ENCODE measurements around the gene KCNC1.
A peak's percentile ranks its signal among the peaks of the same experiment; 100 is the strongest.

The KCNC1 gene

DNA sequence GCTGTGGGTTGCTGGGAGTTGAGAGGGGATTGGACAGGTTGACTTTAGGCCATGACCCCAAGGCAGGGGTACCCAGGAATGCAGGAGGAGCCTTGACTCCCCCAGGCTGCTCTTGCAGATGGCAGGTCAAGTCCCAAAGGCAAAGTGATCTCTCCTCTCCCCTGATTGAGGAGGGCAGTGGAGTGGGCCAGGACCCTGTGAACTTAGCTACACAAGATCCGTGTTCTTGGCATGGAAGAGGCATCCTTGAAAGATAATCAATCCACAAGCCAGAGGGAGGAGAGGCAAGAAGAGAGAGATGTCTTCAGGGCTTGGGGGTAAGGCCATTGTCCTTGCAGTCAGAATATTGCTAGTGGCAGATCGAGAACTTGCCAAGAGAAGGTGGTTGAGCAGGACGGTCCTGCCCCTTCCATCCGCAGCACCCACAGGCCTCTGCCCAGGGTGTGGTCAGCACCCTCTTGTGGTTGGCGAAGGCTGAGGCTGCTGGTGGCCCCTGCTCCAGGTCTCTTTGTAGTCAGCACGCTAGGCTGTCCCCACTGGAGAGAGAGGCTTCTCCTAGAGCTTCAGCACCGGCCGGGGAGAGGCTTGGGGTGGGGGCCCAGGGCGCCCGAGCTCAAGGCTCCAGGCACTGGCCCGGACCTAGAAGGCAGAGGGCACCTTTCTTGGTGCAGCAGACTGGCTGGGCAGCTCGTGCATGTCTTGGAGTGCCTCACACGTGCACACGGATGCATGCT, 45.4 kb downstream of the KCNC1 start:
- Histone ChIP-seq H3K36me3 (ENCODE audit: insufficient read depth, low read length) (no peaks in the 10 kb centered on the region), H3K27me3 (ENCODE audit: control insufficient read depth, insufficient read depth, low read length) (peaks cover 27% of the 10 kb centered on the region), H3K4me2 (ENCODE audit: low read length) (no peak overlapping the region), H3K4me1 (ENCODE audit: control insufficient read depth, insufficient read depth, low read length) (no peaks in the 10 kb centered on the region), H3K9ac (ENCODE audit: low read depth, low read length) (no peak overlapping the region), H3K9me3 (replicated peaks; ENCODE audit: low read length) (no peaks in the 10 kb centered on the region), H3K4me3 (ENCODE audit: low read length) (no peak overlapping the region)

DNA sequence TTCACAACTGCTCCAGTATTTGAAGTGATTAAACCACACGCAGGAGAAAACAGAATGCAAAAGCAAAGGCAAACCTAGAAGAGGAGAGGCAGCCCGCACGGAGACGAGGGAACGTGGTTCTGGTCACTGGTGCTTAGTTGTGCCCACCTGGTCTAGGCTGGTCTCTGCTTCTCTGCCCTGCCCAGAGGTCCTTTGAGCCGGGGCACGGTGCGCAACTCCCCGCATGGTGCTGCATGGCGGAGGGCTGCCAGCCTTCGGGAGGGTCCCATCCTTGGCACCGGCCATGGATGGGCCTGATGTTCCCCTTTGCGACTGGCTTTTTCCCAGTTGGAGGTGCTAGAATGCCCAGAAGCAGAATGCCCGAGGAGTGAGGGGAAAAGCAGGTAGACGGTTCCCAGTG, 46.1 kb downstream of the KCNC1 start:
- no peak overlapping the region for H3K4me3 ChIP-seq (ENCODE audit: low read length)
- no peaks in the 10 kb centered on the region for H3K36me3 ChIP-seq (ENCODE audit: insufficient read depth, low read length)
- H3K9ac ChIP-seq (ENCODE audit: low read depth, low read length) = no peak overlapping the region
- no peaks in the 10 kb centered on the region for H3K4me1 ChIP-seq (ENCODE audit: control insufficient read depth, insufficient read depth, low read length)
- no peak overlapping the region for H3K4me2 ChIP-seq (ENCODE audit: low read length)
- H3K9me3 ChIP-seq (replicated peaks; ENCODE audit: low read length) = no peaks in the 10 kb centered on the region
- peaks cover 27% of the 10 kb centered on the region for H3K27me3 ChIP-seq (ENCODE audit: control insufficient read depth, insufficient read depth, low read length)

DNA sequence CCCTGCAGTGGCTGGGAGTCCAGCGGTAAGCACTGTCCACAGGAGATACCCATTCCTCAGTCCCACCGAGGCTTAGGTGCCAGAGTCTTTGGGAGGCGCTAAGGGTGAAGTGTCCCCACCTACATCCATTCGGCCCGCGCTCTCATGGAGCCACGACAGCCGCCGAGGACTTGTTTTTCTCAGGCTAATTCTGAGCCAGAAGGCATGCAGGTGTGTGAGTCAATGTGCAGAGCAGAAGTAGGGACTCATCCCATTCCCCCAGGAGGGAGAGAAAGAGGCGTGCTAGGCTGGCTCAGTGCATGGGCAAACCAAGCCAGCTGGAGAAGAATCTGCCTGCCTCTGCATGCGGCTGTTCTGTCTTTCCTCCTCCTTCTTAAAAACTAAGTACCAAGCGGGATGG, 46.6 kb downstream of the KCNC1 start:
- Histone ChIP-seq H3K36me3 (ENCODE audit: insufficient read depth, low read length) (no peaks in the 10 kb centered on the region), H3K27me3 (ENCODE audit: control insufficient read depth, insufficient read depth, low read length) (peaks cover 27% of the 10 kb centered on the region), H3K4me3 (ENCODE audit: low read length) (no peak overlapping the region), H3K9me3 (replicated peaks; ENCODE audit: low read length) (no peaks in the 10 kb centered on the region), H3K4me2 (ENCODE audit: low read length) (no peak overlapping the region), H3K9ac (ENCODE audit: low read depth, low read length) (no peak overlapping the region), H3K4me1 (ENCODE audit: control insufficient read depth, insufficient read depth, low read length) (peaks cover 2% of the 10 kb centered on the region)

DNA sequence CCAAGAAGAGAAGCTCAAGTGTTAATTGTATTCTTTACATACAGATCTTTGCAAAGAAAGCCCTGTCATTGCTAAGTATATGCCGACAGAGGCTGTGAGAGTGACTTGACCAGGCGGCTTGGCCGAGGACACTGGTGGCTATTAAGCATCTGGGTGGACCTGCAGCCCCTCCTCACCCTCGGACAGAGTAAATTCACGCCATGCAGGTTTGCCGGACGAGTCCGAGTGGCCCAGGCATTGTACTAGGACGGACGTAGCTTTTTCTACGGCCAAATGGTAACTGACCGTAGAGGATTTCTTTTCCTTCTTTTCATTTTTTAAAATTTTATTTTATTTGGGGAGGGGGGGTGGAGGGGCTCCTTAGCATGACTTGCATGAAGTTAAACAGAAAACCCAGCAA, 47.0 kb downstream of the KCNC1 start:
- Histone ChIP-seq H3K4me2 (ENCODE audit: low read length) (no peak overlapping the region), H3K4me3 (ENCODE audit: low read length) (no peak overlapping the region), H3K27me3 (ENCODE audit: control insufficient read depth, insufficient read depth, low read length) (peaks cover 24% of the 10 kb centered on the region), H3K9me3 (replicated peaks; ENCODE audit: low read length) (no peaks in the 10 kb centered on the region), H3K36me3 (ENCODE audit: insufficient read depth, low read length) (no peaks in the 10 kb centered on the region), H3K9ac (ENCODE audit: low read depth, low read length) (no peak overlapping the region), H3K4me1 (ENCODE audit: control insufficient read depth, insufficient read depth, low read length) (peaks cover 6% of the 10 kb centered on the region)

DNA sequence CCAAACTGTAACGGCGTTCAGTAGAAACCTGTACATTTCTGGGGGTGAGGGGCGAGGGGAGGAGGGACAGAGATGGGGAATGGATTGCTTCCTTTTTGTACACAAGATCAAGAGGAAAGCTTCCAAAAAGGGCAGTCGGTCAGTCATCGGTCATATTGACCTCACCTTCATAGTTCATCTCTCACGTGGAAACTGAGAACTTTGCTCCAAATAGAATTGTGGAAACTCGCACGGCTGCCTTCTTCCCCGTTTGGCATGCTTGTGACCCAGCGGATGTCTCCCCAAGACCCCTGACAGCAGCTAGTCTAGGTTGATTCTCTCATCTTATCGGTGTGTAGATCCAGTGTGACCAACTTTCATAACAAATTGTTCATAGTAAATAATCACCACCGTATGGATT, 47.6 kb downstream of the KCNC1 start:
- Histone ChIP-seq H3K27me3 (ENCODE audit: control insufficient read depth, insufficient read depth, low read length) (peaks cover 19% of the 10 kb centered on the region), H3K9ac (ENCODE audit: low read depth, low read length) (no peak overlapping the region), H3K4me1 (ENCODE audit: control insufficient read depth, insufficient read depth, low read length) (peaks cover 10% of the 10 kb centered on the region), H3K9me3 (replicated peaks; ENCODE audit: low read length) (no peaks in the 10 kb centered on the region), H3K36me3 (ENCODE audit: insufficient read depth, low read length) (no peaks in the 10 kb centered on the region), H3K4me3 (ENCODE audit: low read length) (no peak overlapping the region), H3K4me2 (ENCODE audit: low read length) (no peak overlapping the region)

DNA sequence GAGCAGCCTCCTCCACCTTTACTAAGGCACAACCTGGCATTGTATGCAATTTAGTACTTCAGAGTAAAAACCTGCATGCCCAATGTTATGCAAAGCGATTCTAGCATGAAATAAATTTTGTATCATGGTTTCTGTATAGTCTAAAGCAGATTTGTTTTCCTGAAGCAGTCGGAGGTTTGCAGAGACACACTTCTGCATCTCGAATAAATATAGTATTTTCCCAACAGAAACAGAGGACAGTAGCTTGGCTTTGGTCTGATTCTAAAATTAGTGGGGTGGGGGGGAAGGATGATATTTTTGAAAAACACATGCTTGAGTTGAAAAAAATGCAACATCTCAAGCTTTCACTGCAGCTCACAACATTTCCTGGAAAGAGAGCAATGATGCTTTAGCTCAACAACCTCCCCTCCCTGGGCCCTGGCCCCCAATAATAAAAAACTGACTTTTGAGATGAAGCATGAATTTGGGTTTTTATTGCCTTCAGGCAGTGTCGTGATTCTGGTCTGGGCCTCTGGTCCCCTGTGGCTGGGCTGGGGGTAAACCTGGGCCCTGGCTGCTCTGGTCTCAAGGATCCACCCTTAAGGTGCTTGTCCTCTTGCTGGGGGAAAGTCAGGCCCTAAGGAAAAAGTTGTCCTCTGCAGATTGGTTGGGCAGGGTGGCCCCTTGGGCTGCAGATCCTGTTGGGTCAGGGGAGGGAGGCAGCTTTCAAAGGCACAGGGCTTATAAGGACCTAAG, 48.2 kb downstream of the KCNC1 start:
- H3K4me1 ChIP-seq (ENCODE audit: control insufficient read depth, insufficient read depth, low read length) = peaks cover 17% of the 10 kb centered on the region
- no peaks in the 10 kb centered on the region for H3K36me3 ChIP-seq (ENCODE audit: insufficient read depth, low read length)
- H3K4me2 ChIP-seq (ENCODE audit: low read length) = no peak overlapping the region
- peaks cover 15% of the 10 kb centered on the region for H3K27me3 ChIP-seq (ENCODE audit: control insufficient read depth, insufficient read depth, low read length)
- H3K9ac ChIP-seq (ENCODE audit: low read depth, low read length) = no peak overlapping the region
- no peak overlapping the region for H3K4me3 ChIP-seq (ENCODE audit: low read length)
- no peaks in the 10 kb centered on the region for H3K9me3 ChIP-seq (replicated peaks; ENCODE audit: low read length)

DNA sequence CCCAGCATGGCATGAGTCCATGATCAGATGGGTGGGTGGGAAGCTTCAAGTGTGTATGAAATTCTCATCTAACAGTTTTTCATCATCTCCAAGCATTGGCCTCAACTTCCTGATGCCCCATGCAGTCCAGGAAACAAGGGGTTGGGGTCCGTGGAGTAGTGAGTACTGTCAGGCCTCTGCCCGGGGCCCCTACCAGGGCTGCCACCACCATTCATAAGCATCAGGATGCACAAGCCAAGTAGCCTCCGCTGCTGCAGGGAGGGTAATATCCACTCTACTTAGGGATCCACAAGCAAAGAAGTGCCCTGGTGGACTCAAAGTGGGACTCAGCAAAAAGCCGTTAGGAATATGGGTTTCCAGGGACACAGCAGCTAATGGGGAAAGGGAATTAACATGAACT, 49.3 kb downstream of the KCNC1 start:
- Histone ChIP-seq H3K4me1 (ENCODE audit: control insufficient read depth, insufficient read depth, low read length) (peaks cover 18% of the 10 kb centered on the region), H3K9ac (ENCODE audit: low read depth, low read length) (no peak overlapping the region), H3K36me3 (ENCODE audit: insufficient read depth, low read length) (no peaks in the 10 kb centered on the region), H3K27me3 (ENCODE audit: control insufficient read depth, insufficient read depth, low read length) (peaks cover 10% of the 10 kb centered on the region), H3K9me3 (replicated peaks; ENCODE audit: low read length) (no peaks in the 10 kb centered on the region), H3K4me2 (ENCODE audit: low read length) (no peak overlapping the region), H3K4me3 (ENCODE audit: low read length) (no peak overlapping the region)

DNA sequence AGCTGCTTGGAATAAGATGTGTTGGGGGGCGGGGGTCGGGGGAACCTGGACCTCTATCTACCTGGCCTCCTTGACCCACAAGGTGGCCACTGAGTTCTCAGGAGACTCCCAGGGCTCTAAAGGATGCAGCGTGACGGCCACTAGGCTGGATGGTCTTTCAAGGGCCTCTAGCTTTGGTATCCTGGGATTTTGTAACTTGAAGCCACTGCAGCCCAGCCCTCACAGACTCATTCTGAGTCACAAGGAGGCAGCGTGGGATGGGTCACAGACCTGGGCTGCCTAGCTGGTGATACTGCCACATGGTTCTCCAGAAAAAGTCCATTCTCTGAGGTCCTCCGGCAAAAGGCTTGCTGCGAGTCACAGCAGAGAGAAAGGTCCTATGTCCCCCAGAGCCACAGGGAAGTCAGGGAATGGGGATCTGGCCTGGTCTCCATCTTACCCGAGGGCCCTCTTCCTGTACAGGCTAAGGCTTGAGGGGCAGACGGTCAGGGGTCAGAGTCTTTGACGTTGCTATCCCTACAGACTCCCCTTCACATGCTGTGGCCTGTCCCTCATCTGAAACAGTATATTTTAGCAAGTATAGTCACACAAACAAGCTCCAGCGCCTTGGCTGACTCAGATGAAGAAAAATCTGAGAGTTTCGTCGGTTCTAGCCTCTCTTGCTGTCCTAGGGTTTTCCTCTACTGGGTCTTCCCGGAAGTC, 52.4 kb downstream of the KCNC1 start:
- Histone ChIP-seq H3K4me3 (ENCODE audit: low read length) (peak overlapping the region; percentile 27), H3K9me3 (replicated peaks; ENCODE audit: low read length) (no peaks in the 10 kb centered on the region), H3K9ac (ENCODE audit: low read depth, low read length) (peak overlapping the region; percentile 45), H3K4me1 (ENCODE audit: control insufficient read depth, insufficient read depth, low read length) (peaks cover 31% of the 10 kb centered on the region), H3K27me3 (ENCODE audit: control insufficient read depth, insufficient read depth, low read length) (no peaks in the 10 kb centered on the region), H3K36me3 (ENCODE audit: insufficient read depth, low read length) (no peaks in the 10 kb centered on the region), H3K4me2 (ENCODE audit: low read length) (peak overlapping the region; percentile 66)

DNA sequence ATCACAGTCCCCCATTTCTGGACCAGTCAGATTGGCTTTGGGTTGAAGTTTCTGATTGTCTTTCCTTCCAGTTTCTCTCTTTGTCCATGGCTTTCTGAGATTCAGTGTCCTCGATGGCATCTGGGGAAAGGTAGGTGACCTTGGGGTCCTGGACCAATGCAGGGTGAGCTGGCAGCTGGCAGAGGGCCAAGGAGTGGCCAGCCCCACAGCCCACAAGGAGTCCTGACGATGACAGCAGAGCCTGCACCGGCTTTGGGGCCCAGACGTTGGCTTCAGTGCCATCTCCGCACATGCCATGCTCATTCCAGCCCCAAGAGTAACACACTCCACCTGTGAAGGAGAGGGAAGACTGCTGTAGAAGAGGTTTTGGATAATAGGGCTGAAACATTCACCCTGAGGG, 53.5 kb downstream of the KCNC1 start:
- H3K4me1 ChIP-seq (ENCODE audit: control insufficient read depth, insufficient read depth, low read length) = peaks cover 31% of the 10 kb centered on the region
- no peak overlapping the region for H3K9ac ChIP-seq (ENCODE audit: low read depth, low read length)
- H3K9me3 ChIP-seq (replicated peaks; ENCODE audit: low read length) = no peaks in the 10 kb centered on the region
- H3K36me3 ChIP-seq (ENCODE audit: insufficient read depth, low read length) = no peaks in the 10 kb centered on the region
- H3K27me3 ChIP-seq (ENCODE audit: control insufficient read depth, insufficient read depth, low read length) = no peaks in the 10 kb centered on the region
- H3K4me2 ChIP-seq (ENCODE audit: low read length) = no peak overlapping the region
- H3K4me3 ChIP-seq (ENCODE audit: low read length) = no peak overlapping the region

DNA sequence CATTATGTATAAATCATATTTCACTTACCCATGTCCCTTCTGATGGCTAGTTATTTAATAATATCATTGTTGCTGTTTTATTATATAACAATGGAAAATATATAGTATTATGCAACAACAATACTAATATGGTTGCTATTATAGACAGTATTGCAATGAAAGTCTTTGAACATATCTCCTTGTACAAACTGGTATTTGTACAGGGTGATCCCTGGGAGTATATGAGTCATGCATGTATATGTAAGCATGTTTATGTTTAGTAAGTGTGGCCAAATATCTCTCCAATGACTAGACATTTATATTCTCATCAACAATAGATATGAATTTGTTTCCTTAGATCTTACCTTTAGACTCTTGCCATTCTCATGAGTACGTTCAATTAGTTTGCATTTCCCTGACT, 55.9 kb downstream of the KCNC1 start:
- H3K4me1 ChIP-seq (ENCODE audit: control insufficient read depth, insufficient read depth, low read length) = peaks cover 31% of the 10 kb centered on the region
- no peak overlapping the region for H3K9ac ChIP-seq (ENCODE audit: low read depth, low read length)
- peak overlapping the region; percentile 32 for H3K4me2 ChIP-seq (ENCODE audit: low read length)
- H3K27me3 ChIP-seq (ENCODE audit: control insufficient read depth, insufficient read depth, low read length) = no peaks in the 10 kb centered on the region
- no peak overlapping the region for H3K4me3 ChIP-seq (ENCODE audit: low read length)
- no peaks in the 10 kb centered on the region for H3K36me3 ChIP-seq (ENCODE audit: insufficient read depth, low read length)
- no peaks in the 10 kb centered on the region for H3K9me3 ChIP-seq (replicated peaks; ENCODE audit: low read length)

DNA sequence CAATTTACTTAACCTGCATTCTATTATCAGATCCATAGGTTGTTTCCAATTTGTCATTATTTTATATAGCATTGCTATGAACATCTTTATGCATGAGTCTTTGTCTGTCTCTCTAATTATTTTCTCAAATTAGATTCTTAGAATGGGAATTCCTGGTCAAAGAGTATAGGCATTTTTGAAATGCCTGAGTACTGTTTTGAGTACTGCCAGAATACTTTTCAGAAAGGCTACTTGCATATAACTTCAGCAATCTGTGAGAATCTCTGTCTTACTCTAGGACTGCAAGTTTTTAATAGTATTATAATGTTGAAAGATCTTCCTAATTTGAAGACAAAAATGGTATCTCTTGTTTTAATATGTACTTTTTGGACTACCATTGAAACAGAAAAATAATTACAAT, 56.6 kb downstream of the KCNC1 start:
- Histone ChIP-seq H3K9ac (ENCODE audit: low read depth, low read length) (no peak overlapping the region), H3K4me3 (ENCODE audit: low read length) (no peak overlapping the region), H3K4me1 (ENCODE audit: control insufficient read depth, insufficient read depth, low read length) (peaks cover 30% of the 10 kb centered on the region), H3K4me2 (ENCODE audit: low read length) (no peak overlapping the region), H3K36me3 (ENCODE audit: insufficient read depth, low read length) (no peaks in the 10 kb centered on the region), H3K27me3 (ENCODE audit: control insufficient read depth, insufficient read depth, low read length) (no peaks in the 10 kb centered on the region), H3K9me3 (replicated peaks; ENCODE audit: low read length) (no peaks in the 10 kb centered on the region)
